Brain microvascular endothelial cell (primary cell): ENCODE data around the gene RALGPS1.

Experiments
- DNase-seq: peaks from one replicate; pipeline ENCODE4 v3.0.0-alpha.2; 2020
- H3K27ac ChIP-seq: fragments of 250-450 bp; sonication (Bioruptor Pico); 2 replicates; pipeline ENCODE4 v1.5.1; 2020; ENCODE audit warnings: mild to moderate bottlenecking, moderate library complexity
- H3K27me3 ChIP-seq: fragments of 250-450 bp; sonication (Bioruptor Pico); replicated peaks from 2 replicates; pipeline ENCODE4 v1.5.1; 2020; ENCODE audit warnings: mild to moderate bottlenecking
- H3K36me3 ChIP-seq: fragments of 250-450 bp; sonication (Bioruptor Pico); replicated peaks from 2 replicates; pipeline ENCODE4 v1.5.1; 2020; ENCODE audit warnings: mild to moderate bottlenecking
- H3K4me3 ChIP-seq: 2 replicates; pipeline ENCODE4 v1.5.1; 2011; ENCODE audit warnings: low read depth, mild to moderate bottlenecking, control low read depth, low read length, moderate library complexity
- CTCF ChIP-seq: IDR thresholded peaks from 2 replicates; pipeline ENCODE4 v1.5.1; 2011; ENCODE audit warnings: low read depth, mild to moderate bottlenecking, moderate library complexity, low read length, control low read depth, inconsistent platforms; ENCODE audit errors: missing control alignments
- in situ Hi-C: cut with HindIII; loops from 2 replicates; pipeline ENCODE4 v1.10.0; 2017; ENCODE audit warnings: low sequenced_read_pairs, low pct_ligation_motif_present

RALGPS1 gene

GRCh38 chr9:127129073-127129717, 214.6 kb downstream of the RALGPS1 start:
- no peaks in the 10 kb centered on the region for H3K36me3 ChIP-seq
- no peak overlapping the region for H3K4me3 ChIP-seq
- H3K27me3 ChIP-seq = no peaks in the 10 kb centered on the region
- no peak for DNase-seq
- H3K27ac ChIP-seq = no peak overlapping the region
- no peak for TF ChIP-seq CTCF
- in situ Hi-C loops = no loop called here

GRCh38 chr9:127129718-127130085, 215.1 kb downstream of the RALGPS1 start:
- Histone ChIP-seq H3K27ac (no peak overlapping the region), H3K36me3 (no peaks in the 10 kb centered on the region), H3K27me3 (no peaks in the 10 kb centered on the region), H3K4me3 (no peak overlapping the region)
- in situ Hi-C loops = no loop called here
- no peak for TF ChIP-seq CTCF
- DNase-seq = no peak

GRCh38 chr9:127130235-127130634, 215.7 kb downstream of the RALGPS1 start:
- H3K4me3 ChIP-seq = no peak overlapping the region
- no peak overlapping the region for H3K27ac ChIP-seq
- no peaks in the 10 kb centered on the region for H3K27me3 ChIP-seq
- TF ChIP-seq CTCF = no peak
- H3K36me3 ChIP-seq = no peaks in the 10 kb centered on the region
- in situ Hi-C loops = no loop called here
- no peak for DNase-seq

GRCh38 chr9:127130661-127131538, 216.3 kb downstream of the RALGPS1 start:
- H3K36me3 ChIP-seq = no peaks in the 10 kb centered on the region
- no peak overlapping the region for H3K4me3 ChIP-seq
- peak; percentile 65 for DNase-seq
- H3K27ac ChIP-seq = peak overlapping the region; percentile 32
- in situ Hi-C loops = no loop called here
- H3K27me3 ChIP-seq = no peaks in the 10 kb centered on the region
- TF ChIP-seq CTCF = no peak

- Histone ChIP-seq H3K27me3 (no peaks in the 10 kb centered on the region), H3K4me3 (no peak overlapping the region), H3K36me3 (no peaks in the 10 kb centered on the region), H3K27ac (peak overlapping the region; percentile 32)
- peak; percentile 73 for DNase-seq
- in situ Hi-C loops = no loop called here
- no peak for TF ChIP-seq CTCF
These were observed 217.3 kb downstream of the RALGPS1 start for GRCh38 chr9:127131871-127132270.
